HUES6 (cell line): Measurements from ENCODE around the gene MRPL36.
"Not testable (repeated sequence)": the region's sequence is repeated elsewhere in the genome, so short reads cannot be mapped to it uniquely, and the experiment has no call there.

ENCODE experiments used
- H3K27ac ChIP-seq: 2 replicates; pipeline ENCODE4 v1.7.0; 2013; ENCODE audit warnings: low read depth, mild to moderate bottlenecking, low read length, inconsistent platforms
- H3K27me3 ChIP-seq: 2 replicates; pipeline ENCODE4 v1.6.1; 2013; ENCODE audit warnings: low read length; ENCODE audit not compliant: control insufficient read depth, insufficient read depth
- H3K36me3 ChIP-seq: 2 replicates; pipeline ENCODE4 v1.6.1; 2013; ENCODE audit warnings: low read length; ENCODE audit not compliant: control insufficient read depth, insufficient read depth
- H3K4me1 ChIP-seq: 2 replicates; pipeline ENCODE4 v1.6.1; 2013; ENCODE audit warnings: low read length; ENCODE audit not compliant: control insufficient read depth, insufficient read depth
- H3K4me3 ChIP-seq: 2 replicates; pipeline ENCODE4 v1.5.1; 2013; ENCODE audit warnings: low read depth, low read length
- H3K9ac ChIP-seq: one replicate; pipeline ENCODE4 v1.6.1; 2013; ENCODE audit warnings: mild to moderate bottlenecking, low read length
- H3K9me3 ChIP-seq: 2 replicates; pipeline ENCODE4 v1.6.1; 2013; ENCODE audit warnings: low read depth, low read length; ENCODE audit not compliant: control insufficient read depth, insufficient read depth

Gene MRPL36

DNA sequence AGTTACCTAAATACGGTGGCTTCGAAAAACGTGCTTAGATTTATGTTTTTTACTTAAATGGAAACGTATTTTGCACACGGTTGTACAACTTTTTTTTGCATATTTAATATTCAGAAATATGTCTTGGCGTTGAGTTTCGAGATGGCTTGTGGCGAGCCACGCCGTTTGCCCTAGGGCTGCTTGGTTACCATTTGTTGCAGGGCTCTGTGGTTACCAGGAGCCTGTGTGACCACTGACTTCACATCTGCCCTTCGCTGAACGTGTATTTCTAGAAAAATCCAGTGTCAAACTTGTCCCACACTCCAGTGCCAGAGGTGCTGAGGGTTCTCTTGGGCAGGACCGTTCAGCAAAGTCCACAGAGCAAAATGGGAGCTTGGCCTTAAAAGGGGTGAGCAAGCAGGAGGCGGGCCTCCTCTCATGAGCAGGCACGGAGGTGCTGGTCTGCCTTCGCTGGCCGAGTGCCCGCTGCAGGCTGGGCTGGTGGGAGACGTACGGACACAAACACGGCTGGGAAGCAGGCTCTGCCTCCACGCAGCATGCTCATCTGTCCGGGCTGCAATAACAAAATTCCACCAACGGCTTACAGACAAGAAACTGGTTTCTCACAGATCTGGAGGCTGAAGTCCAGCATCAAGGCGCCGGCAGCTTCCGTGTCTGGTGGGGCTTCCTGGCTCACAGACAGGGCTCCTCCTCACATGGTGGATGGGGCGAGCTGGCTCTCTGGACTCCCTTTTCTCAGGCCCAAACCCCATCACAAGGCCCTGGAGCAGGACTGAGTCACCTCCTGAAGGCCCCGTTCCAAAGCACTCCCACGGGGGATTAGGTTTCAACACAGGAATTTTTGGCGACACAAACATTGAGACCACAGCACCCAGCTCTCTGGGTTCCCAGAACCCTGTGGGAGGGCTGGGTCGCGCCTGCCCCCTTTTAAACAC lies 5.4 kb downstream of the MRPL36 start:
- Histone ChIP-seq H3K9ac (no peak overlapping the region), H3K27ac (no peak overlapping the region), H3K36me3 (peaks cover 25% of the 10 kb centered on the region)

DNA sequence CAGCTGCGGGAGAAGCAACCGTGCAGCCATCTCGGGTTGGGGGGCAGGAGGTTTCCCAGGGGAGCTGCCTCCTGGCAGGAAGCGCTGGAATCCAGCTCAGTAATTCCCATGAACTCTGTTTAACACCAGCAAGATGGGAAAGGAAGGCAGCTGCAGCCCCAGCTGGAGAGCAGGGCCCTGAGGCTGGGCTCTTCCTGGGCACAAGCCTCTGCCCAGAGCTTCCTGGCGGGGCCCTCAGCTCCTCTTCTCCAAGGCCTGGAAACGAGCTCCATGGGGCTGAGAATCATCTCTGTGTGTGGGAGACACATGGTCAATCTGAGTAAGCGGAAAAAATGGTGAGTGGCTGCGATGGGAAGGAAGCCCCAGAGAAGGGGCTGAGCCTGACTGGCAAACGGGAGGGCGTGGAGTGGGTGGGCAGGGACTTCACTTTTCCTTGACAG lies 6.3 kb downstream of the MRPL36 start:
- Histone ChIP-seq H3K4me3 (no peak overlapping the region), H3K27me3 (no peaks in the 10 kb centered on the region), H3K9me3 (no peaks in the 10 kb centered on the region), H3K9ac (no peak overlapping the region), H3K36me3 (peaks cover 23% of the 10 kb centered on the region), H3K4me1 (peaks cover 19% of the 10 kb centered on the region), H3K27ac (no peak overlapping the region)

More for the DNA sequence above, 5.4 kb downstream of the MRPL36 start:
- Histone ChIP-seq H3K4me3 (no peak overlapping the region), H3K4me1 (peaks cover 20% of the 10 kb centered on the region), H3K27me3 (no peaks in the 10 kb centered on the region), H3K9me3 (no peaks in the 10 kb centered on the region)

DNA sequence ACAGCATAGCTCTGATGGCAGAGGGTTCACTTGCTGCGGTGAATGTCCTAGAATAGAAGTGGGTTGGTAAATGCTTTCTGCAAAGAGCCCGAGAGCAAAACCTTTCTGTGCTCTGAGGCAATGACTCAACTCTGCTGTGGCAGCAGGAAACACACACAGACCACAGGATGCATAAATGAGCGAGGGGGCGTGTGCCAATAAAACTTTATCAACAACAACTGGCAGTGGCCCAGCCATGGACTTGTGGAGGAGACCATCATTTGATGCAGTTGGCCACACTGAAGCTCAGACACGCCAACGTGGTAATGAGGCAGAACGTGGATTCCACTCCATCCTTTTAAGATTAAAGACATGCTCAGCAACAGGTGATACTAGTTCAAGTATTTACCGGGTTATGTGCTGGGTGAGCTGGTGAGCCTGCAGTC lies 6.8 kb downstream of the MRPL36 start:
- H3K9me3 ChIP-seq = no peaks in the 10 kb centered on the region
- H3K4me3 ChIP-seq = no peak overlapping the region
- peaks cover 18% of the 10 kb centered on the region for H3K36me3 ChIP-seq
- no peak overlapping the region for H3K27ac ChIP-seq
- H3K9ac ChIP-seq = no peak overlapping the region
- H3K27me3 ChIP-seq = no peaks in the 10 kb centered on the region
- peaks cover 19% of the 10 kb centered on the region for H3K4me1 ChIP-seq

DNA sequence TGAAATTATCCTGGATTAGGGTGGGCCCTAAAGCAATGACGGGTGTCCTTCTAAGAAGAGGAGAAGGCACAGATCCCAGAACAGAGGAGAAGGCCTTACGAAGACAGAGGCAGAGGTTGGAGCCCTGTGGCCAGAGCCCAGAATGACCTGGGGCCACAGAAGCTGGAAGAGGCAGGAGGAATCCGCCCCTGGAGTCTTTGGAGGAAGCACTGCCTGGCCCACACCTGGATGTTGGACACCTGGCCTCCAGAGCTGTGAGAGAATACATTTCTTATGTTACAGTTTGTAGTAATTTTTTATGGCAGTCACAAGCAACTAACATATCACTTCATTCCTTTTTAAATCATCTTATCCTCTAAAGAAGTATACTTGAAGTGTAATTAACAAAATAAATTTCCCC lies 8.5 kb downstream of the MRPL36 start:
- Histone ChIP-seq H3K4me1 (peaks cover 19% of the 10 kb centered on the region), H3K36me3 (peaks cover 1% of the 10 kb centered on the region), H3K9ac (no peak overlapping the region), H3K9me3 (no peaks in the 10 kb centered on the region), H3K27me3 (no peaks in the 10 kb centered on the region), H3K27ac (no peak overlapping the region), H3K4me3 (no peak overlapping the region)

DNA sequence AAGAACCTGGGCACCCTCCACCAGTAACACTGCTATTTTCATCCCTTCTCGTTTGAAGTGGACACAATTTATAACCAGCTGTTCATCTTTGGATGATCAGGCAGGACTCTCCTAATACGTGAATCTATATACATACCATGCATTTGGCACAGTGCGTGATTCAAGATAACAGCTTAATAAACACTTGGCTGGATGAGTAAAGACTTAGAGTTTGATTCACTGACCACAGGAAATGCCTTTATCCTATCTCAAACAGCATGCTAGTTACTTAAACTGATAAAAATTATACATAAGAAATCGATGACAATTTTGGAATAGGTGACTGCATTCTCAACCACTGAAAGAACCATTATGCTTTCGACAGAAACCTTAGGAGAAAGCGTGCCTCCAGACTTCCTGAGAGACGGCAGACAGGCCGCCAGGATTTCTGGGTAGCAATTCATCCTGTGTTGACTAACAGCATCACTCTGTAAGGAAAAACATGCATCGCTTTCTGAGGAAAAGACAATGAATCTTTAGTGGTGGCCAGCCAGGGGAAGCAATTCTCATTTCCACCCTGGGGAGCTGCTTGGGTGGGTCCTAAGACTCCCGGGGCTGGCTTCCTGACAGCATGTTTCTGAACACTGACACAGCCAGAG lies 9.7 kb downstream of the MRPL36 start:
- H3K27ac ChIP-seq = no peak overlapping the region
- H3K4me1 ChIP-seq = peaks cover 17% of the 10 kb centered on the region
- no peaks in the 10 kb centered on the region for H3K36me3 ChIP-seq
- no peaks in the 10 kb centered on the region for H3K9me3 ChIP-seq
- no peak overlapping the region for H3K4me3 ChIP-seq
- H3K27me3 ChIP-seq = no peaks in the 10 kb centered on the region
- H3K9ac ChIP-seq = no peak overlapping the region

DNA sequence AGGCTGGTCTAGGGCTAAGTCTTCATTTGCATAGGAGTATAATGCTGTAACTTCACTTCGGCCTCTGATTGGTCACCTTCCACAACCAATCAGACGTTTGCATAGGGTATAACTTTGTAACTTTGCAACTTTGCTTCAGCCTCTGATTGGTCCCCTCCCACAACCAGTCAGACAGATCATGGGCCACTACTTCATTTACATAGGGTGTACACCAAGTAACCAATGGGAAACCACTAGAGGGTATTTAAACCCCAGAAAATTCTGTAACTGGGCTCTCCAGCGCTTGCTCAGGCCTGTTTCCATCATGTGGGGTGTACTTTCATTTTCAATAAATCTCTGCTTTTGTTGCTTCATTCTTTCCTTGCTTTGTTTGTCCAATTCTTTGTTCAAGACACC lies 10.2 kb downstream of the MRPL36 start:
- not testable (repeated sequence) for H3K27me3 ChIP-seq, H3K9ac ChIP-seq, H3K36me3 ChIP-seq, H3K4me3 ChIP-seq, H3K9me3 ChIP-seq, H3K27ac ChIP-seq
- H3K4me1 ChIP-seq = peaks cover 15% of the 10 kb centered on the region

DNA sequence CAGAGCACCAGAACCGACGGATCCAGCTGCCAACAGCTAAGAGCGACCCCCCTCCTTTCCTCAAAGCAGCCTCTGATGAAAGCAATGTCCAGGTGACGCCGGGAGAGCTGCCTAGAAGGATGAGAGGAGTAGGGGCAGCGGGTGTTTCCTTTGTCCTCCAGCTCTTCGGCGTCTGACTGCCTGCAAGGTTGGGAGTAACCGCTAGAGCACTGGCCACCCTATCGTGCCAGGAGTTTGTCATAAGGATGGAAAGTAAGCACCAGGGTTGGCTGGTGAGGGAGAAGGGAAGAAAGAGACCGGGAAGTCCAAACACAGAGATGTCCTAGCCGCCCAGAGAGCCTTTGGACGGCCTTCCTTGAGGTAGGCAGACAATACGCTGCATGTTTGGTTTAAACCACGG lies 10.8 kb downstream of the MRPL36 start:
- Histone ChIP-seq H3K27me3 (no peaks in the 10 kb centered on the region), H3K27ac (no peak overlapping the region), H3K36me3 (no peaks in the 10 kb centered on the region), H3K4me3 (no peak overlapping the region), H3K9ac (no peak overlapping the region), H3K9me3 (no peaks in the 10 kb centered on the region), H3K4me1 (peaks cover 15% of the 10 kb centered on the region)

DNA sequence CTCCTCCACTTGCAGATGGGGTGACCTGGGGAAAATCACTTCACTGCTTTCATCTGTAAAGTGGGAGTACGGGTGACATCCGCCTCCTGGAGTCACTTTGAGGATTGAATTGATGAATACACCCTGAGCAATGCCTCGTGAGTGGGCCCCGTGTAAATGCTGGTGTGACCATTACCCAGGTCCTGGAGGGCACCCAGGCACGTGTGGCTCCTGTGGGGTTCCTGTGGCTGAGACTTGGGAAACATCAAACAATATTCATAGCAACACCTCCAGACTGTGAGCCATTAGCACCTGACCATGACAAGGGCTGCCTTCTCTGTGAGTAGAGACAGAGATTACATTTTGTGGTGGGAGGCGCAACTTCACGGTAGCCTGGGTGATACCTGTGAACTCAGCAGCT lies 11.4 kb downstream of the MRPL36 start:
- Histone ChIP-seq H3K4me1 (peaks cover 15% of the 10 kb centered on the region), H3K9me3 (no peaks in the 10 kb centered on the region), H3K27me3 (no peaks in the 10 kb centered on the region)

DNA sequence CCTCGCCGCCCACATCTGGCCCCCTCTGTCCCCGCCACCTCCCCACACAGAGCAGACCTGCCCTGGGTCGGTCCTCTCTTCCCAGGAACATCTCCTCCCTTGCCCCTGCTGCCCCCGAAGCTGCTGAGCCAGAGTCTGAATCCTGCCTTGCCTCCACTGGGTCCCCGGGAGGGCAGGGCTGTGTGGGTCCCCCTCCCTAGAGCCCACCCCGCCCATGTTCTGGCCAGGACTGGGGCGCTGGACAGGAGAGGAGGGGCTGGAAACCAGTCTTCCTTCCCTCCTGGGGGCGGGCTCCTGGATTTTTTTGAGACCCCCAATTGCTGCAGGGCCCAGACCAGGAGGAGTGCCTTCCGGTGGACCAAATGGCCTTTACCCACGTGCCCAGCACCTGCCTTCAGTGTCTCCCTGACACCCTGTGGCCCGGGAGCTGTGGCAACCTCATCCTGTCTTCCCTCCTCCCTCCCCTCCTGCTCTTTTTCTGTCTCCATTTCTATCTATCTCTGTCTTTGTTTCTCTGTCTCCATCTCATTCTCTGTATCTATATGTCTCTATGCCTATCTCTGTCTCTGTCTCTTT lies 12.1 kb downstream of the MRPL36 start:
- Histone ChIP-seq H3K4me3 (no peak overlapping the region), H3K9me3 (no peaks in the 10 kb centered on the region), H3K9ac (no peak overlapping the region), H3K36me3 (no peaks in the 10 kb centered on the region), H3K4me1 (peaks cover 15% of the 10 kb centered on the region), H3K27me3 (no peaks in the 10 kb centered on the region), H3K27ac (no peak overlapping the region)

More for the DNA sequence above, 11.4 kb downstream of the MRPL36 start:
- Histone ChIP-seq H3K27ac (no peak overlapping the region), H3K36me3 (no peaks in the 10 kb centered on the region), H3K9ac (no peak overlapping the region), H3K4me3 (no peak overlapping the region)

DNA sequence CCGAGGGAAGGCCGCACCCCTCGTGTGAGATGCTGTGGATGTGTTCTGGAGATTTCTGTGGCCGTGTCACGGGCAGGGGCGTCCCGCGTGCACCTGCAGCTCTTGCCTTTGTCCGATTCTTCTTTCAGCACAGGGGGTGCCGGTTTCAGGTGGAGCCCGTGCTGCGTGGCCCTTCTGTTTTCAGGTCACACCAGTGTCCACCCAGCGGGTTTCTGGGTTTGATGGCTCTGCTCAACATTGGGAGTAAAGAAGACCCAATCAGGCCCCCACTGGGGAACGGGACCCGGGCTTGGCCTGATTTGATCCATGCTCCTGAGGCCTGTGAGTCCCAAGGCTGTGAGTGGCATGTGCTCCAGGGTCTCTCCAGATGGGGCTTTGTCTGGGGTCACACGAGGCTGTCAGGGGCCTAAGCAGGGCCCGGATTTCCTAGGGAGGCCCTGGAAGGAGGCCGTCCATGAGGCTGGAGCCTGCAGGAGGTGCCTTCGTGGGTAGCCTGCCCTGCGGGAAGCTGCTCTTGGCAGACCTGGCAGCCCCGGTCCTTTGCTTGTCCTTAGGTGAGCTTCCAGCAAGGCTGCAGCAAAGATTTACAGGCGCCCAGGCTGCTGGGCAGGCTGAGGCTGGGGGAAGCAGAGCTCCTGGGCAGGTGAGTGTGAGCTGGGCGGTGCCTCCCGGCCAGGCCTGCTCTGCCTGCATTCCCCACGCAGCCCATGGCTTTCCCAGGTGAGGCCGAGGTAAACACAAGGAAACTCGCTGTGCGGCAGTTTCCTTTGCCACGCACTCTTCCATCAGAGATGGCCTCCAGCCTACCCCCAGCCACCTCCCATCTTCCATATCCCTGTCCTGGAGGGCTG lies 12.8 kb downstream of the MRPL36 start:
- no peaks in the 10 kb centered on the region for H3K27me3 ChIP-seq
- H3K36me3 ChIP-seq = no peaks in the 10 kb centered on the region
- H3K4me1 ChIP-seq = peaks cover 15% of the 10 kb centered on the region
- no peak overlapping the region for H3K4me3 ChIP-seq
- no peaks in the 10 kb centered on the region for H3K9me3 ChIP-seq
- no peak overlapping the region for H3K9ac ChIP-seq
- no peak overlapping the region for H3K27ac ChIP-seq
